Psoas muscle (tissue), 8 donors: ENCODE results near the gene ZNF780A. TPM values are rescaled to one million over a fixed set of nuclear protein-coding genes. Genes with fewer than 3 reads are reported as not detected.
"Not testable (repeated sequence)": the region's sequence is repeated elsewhere in the genome, so short reads cannot be mapped to it uniquely, and the experiment has no call there.

ENCODE experiments used
- ATAC-seq, 4 donors: fragments of 200-7000 bp; cut with Tn5 transposase; one replicate each; pipeline ENCODE4 v1.9.1; 2020; ENCODE audit warnings: moderate library complexity in 3 of 4, mild to moderate bottlenecking in 2 of 4
- DNase-seq, 2 donors: peaks; one replicate each; pipeline ENCODE4 v3.0.0-alpha.2; 2020
- H3K27ac ChIP-seq: fragments of 200-600 bp; one replicate; pipeline ENCODE4 v1.8.0; 2022
- H3K27me3 ChIP-seq, 3 donors: fragments of 200-600 bp in 1 of 3; one replicate each; pipeline versions ENCODE4 v1.6.1 to v1.8.0; 2013 to 2022; ENCODE audit warnings: low read length in 2 of 3, mild to moderate bottlenecking in 2 of 3, moderate library complexity in 1 of 3; ENCODE audit not compliant: insufficient read depth in 3 of 3
- H3K36me3 ChIP-seq, 2 donors: fragments of 200-600 bp in 1 of 2; one replicate each; pipeline versions ENCODE4 v1.6.1 to v1.8.0; 2013 to 2022; ENCODE audit warnings: low read depth in 1 of 2, mild to moderate bottlenecking in 1 of 2, moderate library complexity in 1 of 2; ENCODE audit not compliant: insufficient read depth in 1 of 2
- H3K4me1 ChIP-seq: fragments of 200-600 bp; one replicate; pipeline ENCODE4 v1.8.0; 2022
- H3K4me3 ChIP-seq: fragments of 200-600 bp; one replicate; pipeline ENCODE4 v1.8.0; 2022; ENCODE audit warnings: mild to moderate bottlenecking
- H3K9me3 ChIP-seq: fragments of 200-600 bp; one replicate; pipeline ENCODE4 v1.8.0; 2022
- CTCF ChIP-seq: fragments of 200-600 bp; IDR thresholded peaks from one replicate; pipeline ENCODE4 v1.8.0; 2022; ENCODE audit warnings: antibody characterized with exemption
- WGBS, 3 donors: extraction: QIAGEN DNeasy Blood & Tissue Kit; methylation state at CpG; one replicate each; pipeline versions ENCODE4 v1.1.6 to v1.1.7; 2013; 5-methylcytosine and 5-hydroxymethylcytosine counted together
- intact Hi-C, 2 donors: fragments of 100-400 bp; cut with DNase I; formaldehyde crosslinking; loops; one replicate each; pipeline versions ENCODE4 v1.11.0 to v1.14.2; 2022
- polyA plus RNA-seq, 3 donors: library from polyadenylated mRNA; stranded (reverse); fragments of 200-250 nt; gene quantifications; one replicate each; pipeline ENCODE4 v1.2.3, GENCODE V29; 2013
- total RNA-seq, 4 donors: library from RNA; stranded (reverse); fragmentation: NEBNext Ultra II Directional in 2 of 4; extraction: Animal tissue kit (Norgen Biotek cat#: 25700) in 2 of 4; gene quantifications; one replicate each; pipeline versions ENCODE4 v1.2.1 to v1.2.4, GENCODE V29; 2021 to 2023
- donor health status: healthy with polysubstance abuse.
- donor health status: DM: no; HTN: no; CAD: no; lungs with moderate emphysema.
- donor health status: Bipolar disorder and iron deficiency.
- donor health status: healthy.
- donor health status: DM: yes; HTN: yes; CAD: no.
- donor health status: DM: no; HTN: no; CAD: no.
- donor health status: DM: no; HTN: no; CAD: no.
- donor health status: DM: yes; HTN: yes; CAD: no.

ZNF780A gene
- total and polyA plus RNA-seq, 7 donors = 4.2 to 11.8 (median 5.9) TPM

GRCh38 chr19:40055049-40055448, 35.7 kb downstream of the ZNF780A start:
- Histone ChIP-seq H3K4me3 (peak overlapping the region; percentile 87), H3K36me3 (no peaks in the 10 kb centered on the region), H3K27me3 (no peaks in the 10 kb centered on the region), H3K27ac (no peak overlapping the region), H3K4me1 (peaks cover 10% of the 10 kb centered on the region), H3K9me3 (peaks cover 34% of the 10 kb centered on the region)
- WGBS, 3 donors = 38 to 41% (median 41%) methylated on average over 10 of the region's 10 CpGs
- ATAC-seq = no peak
- intact Hi-C loops = no loop called here
- no peak for DNase-seq
- no peak for TF ChIP-seq CTCF

- WGBS, 3 donors = 87 to 88% (median 88%) methylated on average over 9 of the region's 9 CpGs
- Histone ChIP-seq H3K27ac (no peak overlapping the region), H3K4me3 (peak overlapping the region; percentile 87), H3K4me1 (peaks cover 10% of the 10 kb centered on the region), H3K9me3 (peaks cover 30% of the 10 kb centered on the region), H3K36me3 (no peaks in the 10 kb centered on the region), H3K27me3 (no peaks in the 10 kb centered on the region)
- TF ChIP-seq CTCF = no peak
- ATAC-seq = no peak
- no peak for DNase-seq
- intact Hi-C loops = no loop called here
Measured at GRCh38 chr19:40054632-40055031, 36.1 kb downstream of the ZNF780A start.

GRCh38 chr19:40053491-40053890, 37.3 kb downstream of the ZNF780A start:
- peaks cover 18% of the 10 kb centered on the region for H3K9me3 ChIP-seq
- intact Hi-C loops = no loop called here
- TF ChIP-seq CTCF = no peak
- 91 to 96% (median 95%) methylated on average over 2 of the region's 2 CpGs for WGBS, 3 donors
- no peak overlapping the region for H3K27ac ChIP-seq
- no peak overlapping the region for H3K4me3 ChIP-seq
- ATAC-seq (no peak), DNase-seq (no peak)
- peaks cover 10% of the 10 kb centered on the region for H3K4me1 ChIP-seq
- no peaks in the 10 kb centered on the region for H3K27me3 ChIP-seq
- peaks cover 0 to 11% of the 10 kb centered on the region in 2 donors for H3K36me3 ChIP-seq

- H3K27me3 ChIP-seq, ATAC-seq, DNase-seq, H3K4me3 ChIP-seq, H3K27ac ChIP-seq, H3K4me1 ChIP-seq, intact Hi-C loops: not testable (repeated sequence)
- WGBS, 3 donors = 88 to 96% (median 94%) methylated on average over 1 of the region's 1 CpG
- H3K9me3 ChIP-seq = peaks cover 29% of the 10 kb centered on the region
- peaks cover 11 to 38% of the 10 kb centered on the region in 2 donors for H3K36me3 ChIP-seq
Measured at GRCh38 chr19:40041718-40042117, 49.0 kb downstream of the ZNF780A start.

GRCh38 chr19:40038047-40038446, 52.7 kb downstream of the ZNF780A start:
- WGBS, 3 donors = 99 to 100% (median 100%) methylated on average over 1 to 3 of the region's 3 CpGs
- H3K36me3 ChIP-seq = peaks cover 0 to 25% of the 10 kb centered on the region in 2 donors

GRCh38 chr19:40035996-40036395, 54.7 kb downstream of the ZNF780A start:
- ATAC-seq (no peak), DNase-seq (no peak)
- intact Hi-C loops = no loop called here
- Histone ChIP-seq H3K4me1 (no peaks in the 10 kb centered on the region), H3K36me3 (peaks cover 0 to 24% of the 10 kb centered on the region in 2 donors), H3K27ac (no peak overlapping the region), H3K9me3 (peaks cover 68% of the 10 kb centered on the region), H3K27me3 (no peaks in the 10 kb centered on the region), H3K4me3 (no peak overlapping the region)
- no peak for TF ChIP-seq CTCF
- 89 to 93% (median 92%) methylated on average over 4 of the region's 4 CpGs for WGBS, 3 donors

More at GRCh38 chr19:40038047-40038446, 52.7 kb downstream of the ZNF780A start:
- H3K27me3 ChIP-seq, H3K27ac ChIP-seq, DNase-seq, ATAC-seq, H3K4me3 ChIP-seq, intact Hi-C loops, H3K4me1 ChIP-seq: not testable (repeated sequence)
- H3K9me3 ChIP-seq = peaks cover 50% of the 10 kb centered on the region
